GM13976 (cell line): ENCODE data around the gene PGAP2.

Experiments used
- DNase-seq: peaks from one replicate; pipeline ENCODE4 v3.0.0; 2012; ENCODE audit warnings: low spot score
- CTCF ChIP-seq: IDR thresholded peaks from 2 replicates; pipeline ENCODE4 v1.5.1; 2012; ENCODE audit warnings: borderline replicate concordance, mild to moderate bottlenecking; ENCODE audit not compliant: insufficient read depth; ENCODE audit errors: extremely low read depth, missing control alignments, control extremely low read depth
- in situ Hi-C: fragments of 300-500 bp; cut with MboI; formaldehyde crosslinking; loops from one replicate; pipeline ENCODE4 v1.12.0; 2022; ENCODE audit warnings: low sequenced_read_pairs, mixed read lengths, inconsistent platforms; ENCODE audit not compliant: unreplicated experiment

The PGAP2 gene

GRCh38 chr11:3843326-3843725 is 35.0 kb downstream of the PGAP2 start:
- TF ChIP-seq CTCF = no peak
- in situ Hi-C loops = loop anchor here (10.0 kb wide), 1 partner anchor 221 kb away; no protein-coding TSS in a partner anchor
- DNase-seq = no peak

GRCh38 chr11:3845246-3845645 is 36.9 kb downstream of the PGAP2 start:
- TF ChIP-seq CTCF = no peak
- no peak for DNase-seq
- in situ Hi-C loops = loop anchor here (10.0 kb wide), 1 partner anchor 220 kb away; no protein-coding TSS in a partner anchor

- no peak for TF ChIP-seq CTCF
- in situ Hi-C loops = loop anchor here (10.0 kb wide), 1 partner anchor 219 kb away; no protein-coding TSS in a partner anchor
- no peak for DNase-seq
Observed at GRCh38 chr11:3845670-3846069, 37.3 kb downstream of the PGAP2 start.

- in situ Hi-C loops = loop anchor here (10.0 kb wide), 1 partner anchor 215 kb away; no protein-coding TSS in a partner anchor
- DNase-seq = peak; percentile 42
- TF ChIP-seq CTCF = peak; percentile 65
Observed at GRCh38 chr11:3849297-3849874, 41.0 kb downstream of the PGAP2 start.

GRCh38 chr11:3853545-3853842 is 45.1 kb downstream of the PGAP2 start:
- no peak for TF ChIP-seq CTCF
- in situ Hi-C loops = loop anchor here (10.0 kb wide), 1 partner anchor 111 kb away; no protein-coding TSS in a partner anchor
- no peak for DNase-seq

GRCh38 chr11:3853899-3854659 is 45.7 kb downstream of the PGAP2 start:
- TF ChIP-seq CTCF = no peak
- DNase-seq = peak; percentile 49
- in situ Hi-C loops = loop anchor here (10.0 kb wide), 1 partner anchor 111 kb away; no protein-coding TSS in a partner anchor
